Fibroblast of lung (primary cell): ENCODE results near the gene TUBGCP6. TPM values are rescaled to one million over a fixed set of nuclear protein-coding genes. Genes with fewer than 3 reads are reported as not detected.

Experiments
- DNase-seq, 2 donors: peaks; one replicate each; pipeline versions ENCODE4 v3.0.0 to v3.0.0-alpha.2; 2010; ENCODE audit warnings: low read depth in 2 of 2
- H2AFZ ChIP-seq: 2 replicates; pipeline ENCODE4 v1.5.1; 2012; ENCODE audit warnings: low read length, control low read depth, inconsistent platforms
- H3K27ac ChIP-seq: 2 replicates; pipeline ENCODE4 v1.5.1; 2011; ENCODE audit warnings: low read length, control low read depth; ENCODE audit not compliant: insufficient read depth
- H3K27me3 ChIP-seq: 2 replicates; pipeline ENCODE4 v1.5.1; 2011; ENCODE audit warnings: mild to moderate bottlenecking, low read length; ENCODE audit not compliant: control insufficient read depth, insufficient read depth
- H3K36me3 ChIP-seq: 2 replicates; pipeline ENCODE4 v1.5.1; 2011; ENCODE audit warnings: low read length; ENCODE audit not compliant: control insufficient read depth, insufficient read depth
- H3K4me1 ChIP-seq: 2 replicates; pipeline ENCODE4 v1.5.1; 2011; ENCODE audit warnings: low read length; ENCODE audit not compliant: control insufficient read depth, insufficient read depth; ENCODE audit errors: extremely low read depth
- H3K4me2 ChIP-seq: 2 replicates; pipeline ENCODE4 v1.5.1; 2011; ENCODE audit warnings: low read length, control low read depth; ENCODE audit not compliant: insufficient read depth; ENCODE audit errors: extremely low read depth
- H3K4me3 ChIP-seq, 4 experiments: fragments of 200-600 bp in 1 of 4; sonication (generic) in 1 of 4; replicated peaks in 1 of 4; 2 replicates each; pipeline ENCODE4 v1.5.1; 2011 to 2016; ENCODE audit warnings: low read length in 4 of 4, low read depth in 3 of 4, mild to moderate bottlenecking in 3 of 4, control low read depth in 2 of 4, inconsistent platforms in 1 of 4, mixed read lengths in 1 of 4; ENCODE audit not compliant: insufficient read depth in 1 of 4; ENCODE audit errors: control extremely low read depth in 1 of 4
- H3K79me2 ChIP-seq: 2 replicates; pipeline ENCODE4 v1.5.1; 2012; ENCODE audit warnings: mild to moderate bottlenecking, low read length, inconsistent platforms; ENCODE audit not compliant: control insufficient read depth, insufficient read depth
- H3K9ac ChIP-seq: 2 replicates; pipeline ENCODE4 v1.5.1; 2011; ENCODE audit warnings: mild to moderate bottlenecking, low read length, control low read depth; ENCODE audit not compliant: insufficient read depth
- H3K9me3 ChIP-seq: 2 replicates; pipeline ENCODE4 v1.5.1; 2012; ENCODE audit warnings: low read depth, low read length; ENCODE audit not compliant: control insufficient read depth, insufficient read depth
- H4K20me1 ChIP-seq: 2 replicates; pipeline ENCODE4 v1.5.1; 2011; ENCODE audit warnings: low read length; ENCODE audit not compliant: control insufficient read depth, insufficient read depth; ENCODE audit errors: extremely low read depth
- CTCF ChIP-seq, 2 donors: IDR thresholded peaks in 1 of 2; conservative IDR thresholded peaks in 1 of 2; 1 replicate in 1 of 2; 2 replicates in 1 of 2; pipeline ENCODE4 v1.5.1; 2011 to 2012; ENCODE audit warnings: low read length in 2 of 2, control low read depth in 1 of 2, inconsistent platforms in 1 of 2, low read depth in 1 of 2, mild to moderate bottlenecking in 1 of 2
- EZH2 ChIP-seq: IDR thresholded peaks from 2 replicates; pipeline ENCODE4 v1.5.1; 2012; ENCODE audit warnings: low read length, control low read depth, mild to moderate bottlenecking; ENCODE audit errors: missing control alignments
- polyA plus RNA-seq, 2 donors: library from polyadenylated mRNA; depleted of rRNA in 1 of 2; stranded (reverse) in 1 of 2; unstranded in 1 of 2; fragments of >200 nt; gene quantifications; 2 replicates each; pipeline ENCODE4 v1.2.1, GENCODE V29; 2011 to 2012; ENCODE audit warnings: missing spikeins in 1 of 2
- total RNA-seq: library from RNA; depleted of rRNA; stranded (reverse); fragments of >200 nt; gene quantifications from 2 replicates; pipeline ENCODE4 v1.2.1, GENCODE V29; 2014

TUBGCP6 gene
- total and polyA plus RNA-seq, 2 donors (not counting 1 experiment from before 2014, with no cell fraction given) = 6.7 to 23.8 TPM

GRCh38 chr22:50286701-50287318 lies 42.0 kb upstream of the TUBGCP6 start:
- TF ChIP-seq EZH2 = no peak
- no peak for TF ChIP-seq CTCF (conservative IDR thresholded peaks at IDR 0.05 in 1 of 2, IDR thresholded peaks at IDR 0.05 in 1 of 2; ENCODE audit: low read depth in 1 of 2, low read length in 2 of 2)
- Histone ChIP-seq H3K9ac (no peak overlapping the region), H3K4me3 (no peak overlapping the region), H2AFZ (no peak overlapping the region), H3K9me3 (no peaks in the 10 kb centered on the region), H3K79me2 (peaks cover 48% of the 10 kb centered on the region), H3K4me1 (peaks cover 5% of the 10 kb centered on the region), H3K36me3 (peaks cover 71% of the 10 kb centered on the region), H3K27me3 (no peaks in the 10 kb centered on the region), H4K20me1 (no peaks in the 10 kb centered on the region), H3K4me2 (no peak overlapping the region), H3K27ac (no peak overlapping the region)
- no peak for DNase-seq

- no peaks in the 10 kb centered on the region for H3K9me3 ChIP-seq
- H3K4me3 ChIP-seq = no peak overlapping the region
- H2AFZ ChIP-seq = no peak overlapping the region
- no peak overlapping the region for H3K9ac ChIP-seq
- peaks cover 73% of the 10 kb centered on the region for H3K36me3 ChIP-seq
- DNase-seq = no peak
- no peak overlapping the region for H3K4me2 ChIP-seq
- TF ChIP-seq CTCF (conservative IDR thresholded peaks at IDR 0.05 in 1 of 2, IDR thresholded peaks at IDR 0.05 in 1 of 2; ENCODE audit: low read depth in 1 of 2, low read length in 2 of 2) (no peak), EZH2 (no peak)
- H3K27ac ChIP-seq = no peak overlapping the region
- H3K4me1 ChIP-seq = peaks cover 5% of the 10 kb centered on the region
- H3K27me3 ChIP-seq = no peaks in the 10 kb centered on the region
- H4K20me1 ChIP-seq = no peaks in the 10 kb centered on the region
- peaks cover 43% of the 10 kb centered on the region for H3K79me2 ChIP-seq
These were observed 41.5 kb upstream of the TUBGCP6 start for GRCh38 chr22:50286275-50286674.

GRCh38 chr22:50285568-50286229 lies 40.9 kb upstream of the TUBGCP6 start:
- H3K9ac ChIP-seq = no peak overlapping the region
- H2AFZ ChIP-seq = no peak overlapping the region
- no peaks in the 10 kb centered on the region for H4K20me1 ChIP-seq
- H3K4me2 ChIP-seq = no peak overlapping the region
- DNase-seq = no peak
- H3K9me3 ChIP-seq = no peaks in the 10 kb centered on the region
- H3K36me3 ChIP-seq = peaks cover 74% of the 10 kb centered on the region
- no peak overlapping the region for H3K4me3 ChIP-seq
- H3K27me3 ChIP-seq = no peaks in the 10 kb centered on the region
- peaks cover 37% of the 10 kb centered on the region for H3K79me2 ChIP-seq
- peaks cover 5% of the 10 kb centered on the region for H3K4me1 ChIP-seq
- TF ChIP-seq CTCF (conservative IDR thresholded peaks at IDR 0.05 in 1 of 2, IDR thresholded peaks at IDR 0.05 in 1 of 2; ENCODE audit: low read depth in 1 of 2, low read length in 2 of 2) = no peak
- no peak for TF ChIP-seq EZH2
- no peak overlapping the region for H3K27ac ChIP-seq
